ENCODE results near the gene CBR3.

- TF ChIP-seq GATA2 (IDR thresholded peaks at IDR 0.05; ENCODE audit: low read depth, low read length): no peak
- no peak for TF ChIP-seq GATA3 (IDR thresholded peaks at IDR 0.05; ENCODE audit: low read depth, low read length)
Measured at GRCh38 chr21:36186081-36186480, 51.2 kb downstream of the CBR3 start.

Data from SH-SY5Y (cell line).